WTC11 (cell line): Measurements from ENCODE around the gene SPACA5B.

ENCODE experiments used
- CTCF ChIP-seq: fragments of 200-600 bp; IDR thresholded peaks from 2 replicates; pipeline ENCODE4 v1.8.0; 2022; ENCODE audit warnings: antibody characterized with exemption
- E2F1 ChIP-seq: sonication (generic); formaldehyde crosslinking; IDR thresholded peaks from 2 replicates; pipeline ENCODE4 v1.8.0; 2022; ENCODE audit warnings: mild to moderate bottlenecking, missing genetic modification reagents
- ESRRA ChIP-seq: sonication (generic); formaldehyde crosslinking; IDR thresholded peaks from 2 replicates; pipeline ENCODE4 v1.8.1; 2022; ENCODE audit warnings: mild to moderate bottlenecking, missing genetic modification reagents, borderline replicate concordance
- ZBTB21 ChIP-seq: sonication (generic); formaldehyde crosslinking; IDR thresholded peaks from 2 replicates; pipeline ENCODE4 v1.8.1; 2023; ENCODE audit warnings: mild to moderate bottlenecking, missing genetic modification reagents, borderline replicate concordance
- TF ChIP-seq, protein P1 (sequence below): sonication (generic); formaldehyde crosslinking; IDR thresholded peaks from 2 replicates; pipeline ENCODE4 v1.8.1; 2022; ENCODE audit warnings: mild to moderate bottlenecking, missing genetic modification reagents, moderate library complexity, borderline replicate concordance
- TF ChIP-seq, protein P2 (sequence below): sonication (generic); formaldehyde crosslinking; IDR thresholded peaks from 2 replicates; pipeline ENCODE4 v1.8.1; 2022; ENCODE audit warnings: low read depth, missing genetic modification reagents, borderline replicate concordance
- TF ChIP-seq, protein P3 (sequence below): fragments of 250-450 bp; sonication (Bioruptor Pico); IDR thresholded peaks from 2 replicates; pipeline ENCODE4 v2.1.2; 2022; ENCODE audit warnings: mild to moderate bottlenecking, moderate library complexity

- TF ChIP-seq CTCF (no peak), E2F1 (CRISPR knock-in tag) (no peak), ESRRA (CRISPR knock-in tag) (no peak), ZBTB21 (CRISPR knock-in tag) (no peak)
- TF ChIP-seq, protein P1, sequence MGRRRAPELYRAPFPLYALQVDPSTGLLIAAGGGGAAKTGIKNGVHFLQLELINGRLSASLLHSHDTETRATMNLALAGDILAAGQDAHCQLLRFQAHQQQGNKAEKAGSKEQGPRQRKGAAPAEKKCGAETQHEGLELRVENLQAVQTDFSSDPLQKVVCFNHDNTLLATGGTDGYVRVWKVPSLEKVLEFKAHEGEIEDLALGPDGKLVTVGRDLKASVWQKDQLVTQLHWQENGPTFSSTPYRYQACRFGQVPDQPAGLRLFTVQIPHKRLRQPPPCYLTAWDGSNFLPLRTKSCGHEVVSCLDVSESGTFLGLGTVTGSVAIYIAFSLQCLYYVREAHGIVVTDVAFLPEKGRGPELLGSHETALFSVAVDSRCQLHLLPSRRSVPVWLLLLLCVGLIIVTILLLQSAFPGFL (CRISPR knock-in tag), result no peak
- TF ChIP-seq, protein P2, sequence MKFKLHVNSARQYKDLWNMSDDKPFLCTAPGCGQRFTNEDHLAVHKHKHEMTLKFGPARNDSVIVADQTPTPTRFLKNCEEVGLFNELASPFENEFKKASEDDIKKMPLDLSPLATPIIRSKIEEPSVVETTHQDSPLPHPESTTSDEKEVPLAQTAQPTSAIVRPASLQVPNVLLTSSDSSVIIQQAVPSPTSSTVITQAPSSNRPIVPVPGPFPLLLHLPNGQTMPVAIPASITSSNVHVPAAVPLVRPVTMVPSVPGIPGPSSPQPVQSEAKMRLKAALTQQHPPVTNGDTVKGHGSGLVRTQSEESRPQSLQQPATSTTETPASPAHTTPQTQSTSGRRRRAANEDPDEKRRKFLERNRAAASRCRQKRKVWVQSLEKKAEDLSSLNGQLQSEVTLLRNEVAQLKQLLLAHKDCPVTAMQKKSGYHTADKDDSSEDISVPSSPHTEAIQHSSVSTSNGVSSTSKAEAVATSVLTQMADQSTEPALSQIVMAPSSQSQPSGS (CRISPR knock-in tag), result no peak
- TF ChIP-seq, protein P3, sequence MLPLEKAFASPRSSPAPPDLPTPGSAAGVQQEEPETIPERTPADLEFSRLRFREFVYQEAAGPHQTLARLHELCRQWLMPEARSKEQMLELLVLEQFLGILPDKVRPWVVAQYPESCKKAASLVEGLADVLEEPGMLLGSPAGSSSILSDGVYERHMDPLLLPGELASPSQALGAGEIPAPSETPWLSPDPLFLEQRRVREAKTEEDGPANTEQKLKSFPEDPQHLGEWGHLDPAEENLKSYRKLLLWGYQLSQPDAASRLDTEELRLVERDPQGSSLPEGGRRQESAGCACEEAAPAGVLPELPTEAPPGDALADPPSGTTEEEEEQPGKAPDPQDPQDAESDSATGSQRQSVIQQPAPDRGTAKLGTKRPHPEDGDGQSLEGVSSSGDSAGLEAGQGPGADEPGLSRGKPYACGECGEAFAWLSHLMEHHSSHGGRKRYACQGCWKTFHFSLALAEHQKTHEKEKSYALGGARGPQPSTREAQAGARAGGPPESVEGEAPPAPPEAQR (CRISPR knock-in tag), result no peak
These were observed 49.3 kb downstream of the SPACA5B start for GRCh38 chrX:48179691-48180090.
